Measurements from ENCODE around the gene EXOC2. TPM values are rescaled to one million over a fixed set of nuclear protein-coding genes. Genes with fewer than 3 reads are reported as not detected.
"Not testable (repeated sequence)": the region's sequence is repeated elsewhere in the genome, so short reads cannot be mapped to it uniquely, and the experiment has no call there.

Gene EXOC2
- total RNA-seq, 1 donor from 2014 or later = 44.4 TPM

GRCh38 chr6:665403-666267 is 27.3 kb downstream of the EXOC2 start:
- no peak overlapping the region for H3K4me3 ChIP-seq (ENCODE audit: insufficient read depth, low read depth, low read length)
- no peak overlapping the region for H3K27ac ChIP-seq (ENCODE audit: low read depth, low read length)
- Mint-ChIP-seq H3K9me3 (ENCODE audit: unreplicated experiment) (peaks cover 8% of the 10 kb centered on the region), H3K27ac (ENCODE audit: unreplicated experiment) (no peak overlapping the region), H3K4me3 (ENCODE audit: unreplicated experiment) (no peak overlapping the region), H3K36me3 (ENCODE audit: low read depth, unreplicated experiment) (peaks cover 6% of the 10 kb centered on the region), H3K27me3 (ENCODE audit: low read depth, unreplicated experiment) (no peaks in the 10 kb centered on the region), H3K4me1 (ENCODE audit: low read depth, unreplicated experiment) (peaks cover 17% of the 10 kb centered on the region)
- H3K79me2 ChIP-seq (ENCODE audit: insufficient read depth, low read length) = peaks cover 71% of the 10 kb centered on the region
- H3K9me3 ChIP-seq (ENCODE audit: insufficient read depth, low read depth, low read length) = no peaks in the 10 kb centered on the region
- no peak for FAIRE-seq
- TF ChIP-seq EZH2 (IDR thresholded peaks at IDR 0.05; ENCODE audit: insufficient read depth, low read length) = no peak
- no peak for TF ChIP-seq CTCF (IDR thresholded peaks at IDR 0.05; ENCODE audit: insufficient read depth, low read depth, low read length)
- no peaks in the 10 kb centered on the region for H3K4me1 ChIP-seq (ENCODE audit: insufficient read depth, low read length)
- no peak overlapping the region for H3K9ac ChIP-seq (ENCODE audit: low read length)
- DNase-seq (ENCODE audit: low read depth) = no peak
- no peaks in the 10 kb centered on the region for H3K27me3 ChIP-seq (ENCODE audit: insufficient read depth, low read length)
- no peak overlapping the region for H3K4me2 ChIP-seq (ENCODE audit: low read length)
- H2AFZ ChIP-seq (ENCODE audit: low read depth, low read length) = no peak overlapping the region
- no peaks in the 10 kb centered on the region for H3K36me3 ChIP-seq (ENCODE audit: insufficient read depth, low read length)
- peaks cover 35% of the 10 kb centered on the region for H4K20me1 ChIP-seq (ENCODE audit: insufficient read depth, low read length)

- H4K20me1 ChIP-seq (ENCODE audit: insufficient read depth, low read length) = peaks cover 32% of the 10 kb centered on the region
- peaks cover 75% of the 10 kb centered on the region for H3K79me2 ChIP-seq (ENCODE audit: insufficient read depth, low read length)
- not testable (repeated sequence) for H3K27ac Mint-ChIP-seq (ENCODE audit: unreplicated experiment); H2AFZ ChIP-seq (ENCODE audit: low read depth, low read length); H3K27me3 Mint-ChIP-seq (ENCODE audit: low read depth, unreplicated experiment); FAIRE-seq; H3K36me3 Mint-ChIP-seq (ENCODE audit: low read depth, unreplicated experiment); H3K4me3 Mint-ChIP-seq (ENCODE audit: unreplicated experiment); DNase-seq (ENCODE audit: low read depth); H3K4me2 ChIP-seq (ENCODE audit: low read length); H3K27me3 ChIP-seq (ENCODE audit: insufficient read depth, low read length); H3K4me1 ChIP-seq (ENCODE audit: insufficient read depth, low read length); H3K9me3 ChIP-seq (ENCODE audit: insufficient read depth, low read depth, low read length); H3K9ac ChIP-seq (ENCODE audit: low read length); H3K36me3 ChIP-seq (ENCODE audit: insufficient read depth, low read length); H3K9me3 Mint-ChIP-seq (ENCODE audit: unreplicated experiment); H3K27ac ChIP-seq (ENCODE audit: low read depth, low read length); H3K4me3 ChIP-seq (ENCODE audit: insufficient read depth, low read depth, low read length)
- H3K4me1 Mint-ChIP-seq (ENCODE audit: low read depth, unreplicated experiment) = peaks cover 34% of the 10 kb centered on the region
These were observed 29.2 kb downstream of the EXOC2 start for GRCh38 chr6:663788-664187.

DNA sequence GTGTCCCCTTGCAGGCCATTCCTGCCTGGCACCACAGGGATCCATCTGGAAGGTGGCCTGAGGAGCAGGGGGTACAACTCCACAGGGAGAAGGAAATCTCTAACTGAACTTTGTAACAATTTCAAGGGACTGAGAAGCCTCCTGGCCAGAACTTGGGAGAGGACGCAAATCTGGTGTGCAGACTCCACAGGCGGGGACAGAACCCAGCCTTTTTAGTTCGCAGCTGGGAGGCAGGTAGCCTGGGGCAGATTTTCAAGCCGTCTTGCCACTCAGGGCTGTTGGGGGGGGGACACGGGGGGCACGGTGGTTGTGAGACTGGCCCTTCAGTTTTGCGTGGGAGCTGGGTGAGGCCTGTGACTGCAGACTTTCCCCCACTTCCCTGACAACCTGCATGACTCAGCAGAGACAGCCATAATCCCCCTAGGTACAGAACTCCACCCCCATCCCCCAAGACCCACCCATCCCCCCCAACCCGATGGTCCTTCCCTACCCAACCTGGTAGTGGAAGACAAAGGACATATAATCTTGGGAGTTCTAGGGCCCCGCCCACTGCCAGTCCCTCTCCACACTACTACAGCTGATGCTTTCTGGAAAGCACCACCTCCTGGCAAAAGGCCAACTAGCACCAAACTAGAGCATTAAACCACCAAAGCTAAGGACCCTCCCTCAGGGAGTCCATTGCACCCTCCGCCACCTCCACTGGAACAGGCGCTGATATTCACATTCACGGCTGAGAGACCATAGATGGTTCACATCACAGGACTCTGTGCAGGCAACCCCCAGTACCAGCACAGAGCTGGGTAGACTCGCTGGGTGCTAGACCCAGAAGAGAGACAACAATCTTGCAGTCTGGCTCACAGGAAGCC is 33.0 kb downstream of the EXOC2 start:
- Histone ChIP-seq H3K27me3 (ENCODE audit: insufficient read depth, low read length) (no peaks in the 10 kb centered on the region), H3K4me2 (ENCODE audit: low read length) (no peak overlapping the region), H3K36me3 (ENCODE audit: insufficient read depth, low read length) (no peaks in the 10 kb centered on the region), H3K27ac (ENCODE audit: low read depth, low read length) (no peak overlapping the region), H3K4me1 (ENCODE audit: insufficient read depth, low read length) (peaks cover 10% of the 10 kb centered on the region), H2AFZ (ENCODE audit: low read depth, low read length) (no peak overlapping the region), H3K9me3 (ENCODE audit: insufficient read depth, low read depth, low read length) (no peaks in the 10 kb centered on the region), H3K4me3 (ENCODE audit: insufficient read depth, low read depth, low read length) (no peak overlapping the region), H3K79me2 (ENCODE audit: insufficient read depth, low read length) (peaks cover 70% of the 10 kb centered on the region), H4K20me1 (ENCODE audit: insufficient read depth, low read length) (peaks cover 16% of the 10 kb centered on the region), H3K9ac (ENCODE audit: low read length) (peak overlapping the region; percentile 39)
- Mint-ChIP-seq H3K4me3 (ENCODE audit: unreplicated experiment) (peak overlapping the region; percentile 61), H3K27me3 (ENCODE audit: low read depth, unreplicated experiment) (no peaks in the 10 kb centered on the region), H3K4me1 (ENCODE audit: low read depth, unreplicated experiment) (peaks cover 50% of the 10 kb centered on the region), H3K27ac (ENCODE audit: unreplicated experiment) (peak overlapping the region; percentile 73), H3K36me3 (ENCODE audit: low read depth, unreplicated experiment) (peaks cover 3% of the 10 kb centered on the region), H3K9me3 (ENCODE audit: unreplicated experiment) (peaks cover 7% of the 10 kb centered on the region)
- TF ChIP-seq EZH2 (IDR thresholded peaks at IDR 0.05; ENCODE audit: insufficient read depth, low read length) (no peak), CTCF (IDR thresholded peaks at IDR 0.05; ENCODE audit: insufficient read depth, low read depth, low read length) (no peak)
- DNase-seq (ENCODE audit: low read depth) (no peak), FAIRE-seq (no peak)
